ENCODE results near the gene CDKN2C.

GRCh38 chr1:50920409-50920808 is 49.6 kb upstream of the CDKN2C start:
- TF ChIP-seq CTCF (IDR thresholded peaks at IDR 0.05; ENCODE audit: insufficient read depth, low read length): no peak
- no peak for TF ChIP-seq REST (IDR thresholded peaks at IDR 0.05; ENCODE audit: insufficient replicate concordance, low read depth)
- TF ChIP-seq GABPA (IDR thresholded peaks at IDR 0.05; ENCODE audit: low read depth): no peak
- TF ChIP-seq POLR2AphosphoS5 (IDR thresholded peaks at IDR 0.05; ENCODE audit: low read depth): no peak
- TF ChIP-seq SPI1 (IDR thresholded peaks at IDR 0.05; ENCODE audit: borderline replicate concordance, low read depth): no peak
